ENCODE results near the gene KCTD3.

DNA sequence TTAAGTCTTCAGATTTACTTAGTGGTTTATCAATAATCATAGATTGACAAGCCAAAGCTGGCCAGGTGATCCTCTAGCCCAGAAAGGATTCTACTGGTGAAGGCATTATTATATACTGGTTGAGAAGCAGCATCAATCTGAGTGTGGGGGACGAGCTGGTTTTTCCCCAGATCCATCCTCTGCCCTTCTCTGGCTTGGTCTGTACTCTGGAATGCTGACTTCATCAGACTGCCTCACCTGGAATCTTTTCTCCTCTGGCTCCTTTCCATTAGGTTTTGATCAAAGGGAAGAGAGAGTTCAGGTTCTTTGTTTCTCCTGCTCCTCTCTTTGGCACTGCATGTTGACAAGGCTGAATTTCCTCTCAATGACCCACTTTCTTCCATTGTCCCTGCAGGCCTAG, 93.9 kb downstream of the KCTD3 start:
- TF ChIP-seq NFYB (IDR thresholded peaks at IDR 0.05; ENCODE audit: insufficient read depth, low read depth, low read length) = no peak
- TF ChIP-seq SREBF1 (IDR thresholded peaks at IDR 0.05; ENCODE audit: low read length) = no peak
- no peak for TF ChIP-seq TAF1 (IDR thresholded peaks at IDR 0.05; ENCODE audit: borderline replicate concordance, low read depth, low read length)
- TF ChIP-seq, protein P1, sequence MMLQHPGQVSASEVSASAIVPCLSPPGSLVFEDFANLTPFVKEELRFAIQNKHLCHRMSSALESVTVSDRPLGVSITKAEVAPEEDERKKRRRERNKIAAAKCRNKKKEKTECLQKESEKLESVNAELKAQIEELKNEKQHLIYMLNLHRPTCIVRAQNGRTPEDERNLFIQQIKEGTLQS (IDR thresholded peaks at IDR 0.05; ENCODE audit: borderline replicate concordance, extremely low read depth, low read depth, low read length) = no peak
- TF ChIP-seq EP300 (IDR thresholded peaks at IDR 0.05; ENCODE audit: borderline replicate concordance in 1 of 2, control insufficient read depth in 1 of 2, low read depth in 2 of 2, low read length in 2 of 2) = no peak
- no peak for TF ChIP-seq NBN (IDR thresholded peaks at IDR 0.05)
- TF ChIP-seq BMI1 (IDR thresholded peaks at IDR 0.05; ENCODE audit: borderline replicate concordance) = no peak
- TF ChIP-seq RAD21 (IDR thresholded peaks at IDR 0.05; ENCODE audit: insufficient read depth, low read depth, low read length) = no peak
- no peak for TF ChIP-seq TCF12 (IDR thresholded peaks at IDR 0.05; ENCODE audit: low read depth, low read length)
- TF ChIP-seq, protein P2, sequence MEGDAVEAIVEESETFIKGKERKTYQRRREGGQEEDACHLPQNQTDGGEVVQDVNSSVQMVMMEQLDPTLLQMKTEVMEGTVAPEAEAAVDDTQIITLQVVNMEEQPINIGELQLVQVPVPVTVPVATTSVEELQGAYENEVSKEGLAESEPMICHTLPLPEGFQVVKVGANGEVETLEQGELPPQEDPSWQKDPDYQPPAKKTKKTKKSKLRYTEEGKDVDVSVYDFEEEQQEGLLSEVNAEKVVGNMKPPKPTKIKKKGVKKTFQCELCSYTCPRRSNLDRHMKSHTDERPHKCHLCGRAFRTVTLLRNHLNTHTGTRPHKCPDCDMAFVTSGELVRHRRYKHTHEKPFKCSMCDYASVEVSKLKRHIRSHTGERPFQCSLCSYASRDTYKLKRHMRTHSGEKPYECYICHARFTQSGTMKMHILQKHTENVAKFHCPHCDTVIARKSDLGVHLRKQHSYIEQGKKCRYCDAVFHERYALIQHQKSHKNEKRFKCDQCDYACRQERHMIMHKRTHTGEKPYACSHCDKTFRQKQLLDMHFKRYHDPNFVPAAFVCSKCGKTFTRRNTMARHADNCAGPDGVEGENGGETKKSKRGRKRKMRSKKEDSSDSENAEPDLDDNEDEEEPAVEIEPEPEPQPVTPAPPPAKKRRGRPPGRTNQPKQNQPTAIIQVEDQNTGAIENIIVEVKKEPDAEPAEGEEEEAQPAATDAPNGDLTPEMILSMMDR (IDR thresholded peaks at IDR 0.05 in 2 of 3, conservative IDR thresholded peaks at IDR 0.05 in 1 of 3; ENCODE audit: control insufficient read depth in 2 of 3, extremely low read depth in 1 of 3, insufficient read depth in 1 of 3, low read depth in 3 of 3, low read length in 3 of 3) = no peak
- no peak for TF ChIP-seq DPF2 (IDR thresholded peaks at IDR 0.05)
